NCI-H446 (cell line): ENCODE data around the gene PTPRM.
A peak's percentile ranks its signal among the peaks of the same experiment; 100 is the strongest.

Experiments
- DNase-seq, 2 experiments: peaks; one replicate each; lab custom pipeline; 2025; lab: John Stamatoyannopoulos, UW

The PTPRM gene

DNA sequence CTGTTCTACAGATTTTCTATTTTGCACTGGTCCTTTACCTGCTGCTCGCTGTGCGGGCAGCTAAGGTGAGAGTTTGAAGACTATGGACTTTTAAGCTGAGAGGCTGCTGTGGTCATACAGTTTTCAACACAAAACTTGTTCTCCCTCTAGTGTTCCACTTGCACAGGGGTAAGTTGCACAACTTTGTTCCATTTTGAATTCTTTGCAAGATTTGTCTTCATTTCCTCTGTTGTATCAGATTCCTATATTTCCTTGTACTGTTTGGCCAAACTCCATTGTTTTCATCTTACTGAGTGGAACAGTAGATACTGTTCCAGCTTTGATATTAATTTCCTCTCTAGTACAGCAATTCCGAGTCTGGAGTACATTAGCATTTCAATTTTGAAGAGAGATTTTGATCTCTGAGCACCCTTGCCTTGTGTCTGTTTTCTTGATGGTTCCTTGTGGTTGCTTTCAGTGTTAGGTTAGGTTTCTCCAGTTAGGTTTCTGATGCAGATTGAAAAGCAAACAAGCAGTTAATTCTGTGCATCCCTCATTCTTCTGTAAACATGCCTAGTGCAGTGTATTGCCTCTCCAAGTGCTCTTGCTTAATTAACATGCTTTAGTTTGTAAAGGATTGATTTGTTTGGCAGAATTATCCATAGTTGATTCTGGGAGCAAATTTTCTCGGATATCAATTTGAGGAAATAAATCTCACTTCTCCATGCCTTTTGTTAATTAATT lies 188.8 kb downstream of the PTPRM start:
- no peak for DNase-seq

DNA sequence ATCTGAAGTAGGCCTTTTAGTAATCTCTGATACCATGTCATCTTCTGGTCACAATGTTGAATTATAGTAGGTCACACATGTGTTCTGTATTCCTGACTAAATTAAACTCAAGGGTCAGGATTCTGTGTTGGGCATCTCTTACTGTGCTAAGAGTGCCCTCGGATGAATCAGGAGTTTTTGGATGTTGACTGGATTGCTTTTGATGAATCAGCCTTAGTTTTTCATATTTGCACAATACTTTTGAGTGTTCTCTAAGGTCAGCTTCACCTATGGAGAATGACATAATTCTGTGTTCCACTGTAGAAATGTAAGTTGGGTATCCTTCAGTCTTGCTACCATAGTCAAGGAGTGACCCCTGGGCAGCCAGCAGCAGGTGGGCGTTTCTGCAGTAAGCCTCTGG lies 190.1 kb downstream of the PTPRM start:
- no peak for DNase-seq

DNA sequence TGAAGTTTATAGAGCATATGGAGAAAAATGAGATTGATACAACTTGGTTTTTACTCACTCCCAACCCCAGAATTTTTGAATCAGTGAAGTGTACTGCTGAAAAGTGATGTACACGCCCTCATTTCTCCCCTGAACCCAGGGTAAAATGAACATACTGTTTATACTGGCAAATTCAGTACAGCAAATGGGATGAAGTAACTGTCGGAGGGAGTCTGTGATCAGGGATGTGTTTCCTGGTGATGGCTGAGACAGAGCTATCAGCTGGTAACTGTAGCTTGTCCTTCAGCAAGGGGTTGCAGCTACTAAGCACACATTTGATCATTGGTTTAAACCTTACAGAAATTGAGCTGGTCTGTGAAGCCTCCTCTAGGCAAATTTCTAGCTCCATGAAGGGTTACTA lies 191.6 kb downstream of the PTPRM start:
- no peak for DNase-seq

DNA sequence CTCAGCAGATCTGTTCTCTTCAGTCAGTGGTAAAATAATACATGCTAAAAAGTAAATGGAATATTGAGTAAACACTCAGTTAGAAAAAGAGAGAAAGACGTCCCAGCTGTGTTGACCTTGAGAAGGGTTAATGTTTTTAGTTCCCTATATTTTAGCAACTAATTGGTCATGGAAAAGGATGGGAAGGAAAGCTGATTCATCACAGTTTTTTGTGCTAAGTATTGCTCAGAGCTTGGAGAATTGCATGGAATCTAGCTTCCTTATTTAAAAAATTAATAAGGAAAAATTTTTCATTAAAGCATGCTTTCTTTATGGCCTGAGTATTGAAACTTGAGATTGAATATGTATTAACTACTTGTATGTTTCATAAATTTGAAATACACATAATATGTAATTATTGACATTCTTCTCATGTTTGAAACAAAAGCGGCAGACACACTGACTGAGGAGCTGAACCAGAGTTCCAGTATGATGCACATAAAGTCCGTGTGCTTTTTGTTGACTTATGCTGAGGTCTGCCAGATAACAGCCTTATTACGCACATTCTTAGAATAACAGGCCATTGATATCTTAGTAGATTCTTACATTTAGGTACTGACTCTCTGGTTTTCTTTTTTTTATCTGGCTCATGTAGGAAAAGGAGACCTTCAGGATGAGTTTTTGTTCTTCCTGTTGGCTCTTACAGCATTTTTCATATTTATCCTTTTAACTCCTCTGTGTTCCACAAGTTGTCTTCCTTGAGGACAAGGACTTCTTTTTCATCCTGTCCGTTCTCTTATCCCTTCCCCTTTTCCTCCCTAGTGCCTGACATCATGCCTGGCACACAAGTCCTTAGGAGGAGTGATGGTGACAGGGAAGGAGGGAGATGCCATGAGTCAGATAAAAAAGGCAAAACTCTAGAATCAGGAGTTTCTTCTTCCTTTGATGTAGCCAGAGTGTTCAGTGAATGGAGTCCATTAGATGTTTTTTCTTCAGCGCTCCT lies 194.1 kb downstream of the PTPRM start:
- DNase-seq = no peak

DNA sequence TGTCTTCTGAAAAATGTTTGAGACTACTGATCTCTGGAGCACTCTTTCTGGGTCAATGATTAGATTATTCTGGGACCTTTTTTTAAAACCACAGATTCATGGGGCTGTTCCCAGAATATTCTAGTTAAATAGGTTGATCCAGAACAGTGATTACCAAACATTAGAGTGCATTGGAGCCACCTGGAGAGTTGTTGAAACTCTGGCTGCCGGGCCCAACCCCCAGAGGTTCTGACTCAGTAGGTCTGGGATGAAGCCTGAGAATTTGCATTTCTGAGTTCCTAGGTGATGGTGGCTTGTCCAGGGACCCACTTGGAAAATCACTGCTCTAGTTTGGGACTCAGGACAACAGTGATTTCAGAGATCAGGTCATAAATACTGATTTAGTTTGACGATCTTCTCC lies 197.3 kb downstream of the PTPRM start:
- DNase-seq = no peak

GRCh38 chr18:7766346-7766745 lies 199.2 kb downstream of the PTPRM start:
- no peak for DNase-seq

DNA sequence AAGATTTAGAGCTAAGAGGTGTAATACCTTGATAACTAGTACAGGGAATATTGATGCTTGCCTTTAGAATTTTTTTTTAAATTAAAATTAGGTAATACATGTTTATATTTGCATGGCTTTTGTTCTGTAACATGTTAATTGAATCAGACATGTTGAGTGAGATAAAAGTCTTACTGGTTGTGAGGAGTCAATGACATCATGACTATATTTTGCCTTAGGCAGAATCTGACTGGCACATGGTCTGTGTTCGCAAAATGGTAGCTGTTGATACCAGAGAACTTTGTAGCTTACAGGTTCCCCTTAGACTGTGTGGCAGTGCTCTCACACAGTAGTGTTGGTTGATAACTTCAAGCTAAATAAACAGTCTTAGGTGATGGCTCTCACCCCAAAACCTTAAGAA lies 199.7 kb downstream of the PTPRM start:
- no peak for DNase-seq

- DNase-seq = no peak
Measured at GRCh38 chr18:7770908-7771307, 203.8 kb downstream of the PTPRM start.

DNA sequence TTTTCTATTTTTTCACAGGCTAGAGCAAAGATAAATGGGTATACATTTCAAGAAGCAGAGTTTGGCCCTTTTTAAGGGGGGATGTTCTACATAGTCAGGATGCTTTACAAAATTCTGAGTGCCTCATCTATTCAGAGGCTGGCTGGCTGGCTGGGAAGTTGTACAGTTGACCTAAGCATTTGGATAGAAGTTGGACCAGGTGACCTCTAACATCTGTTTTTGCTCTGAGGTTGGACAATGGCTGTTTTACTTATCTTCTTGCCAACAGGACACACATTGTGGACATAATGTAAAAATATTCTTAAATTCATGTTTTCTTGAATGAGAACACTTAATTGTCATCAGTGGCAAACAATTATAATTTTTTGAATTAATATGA lies 205.4 kb downstream of the PTPRM start:
- DNase-seq = no peak

- no peak for DNase-seq
Measured at GRCh38 chr18:7772951-7773350, 205.8 kb downstream of the PTPRM start.

GRCh38 chr18:7775128-7775527 lies 208.0 kb downstream of the PTPRM start:
- DNase-seq = no peak

DNA sequence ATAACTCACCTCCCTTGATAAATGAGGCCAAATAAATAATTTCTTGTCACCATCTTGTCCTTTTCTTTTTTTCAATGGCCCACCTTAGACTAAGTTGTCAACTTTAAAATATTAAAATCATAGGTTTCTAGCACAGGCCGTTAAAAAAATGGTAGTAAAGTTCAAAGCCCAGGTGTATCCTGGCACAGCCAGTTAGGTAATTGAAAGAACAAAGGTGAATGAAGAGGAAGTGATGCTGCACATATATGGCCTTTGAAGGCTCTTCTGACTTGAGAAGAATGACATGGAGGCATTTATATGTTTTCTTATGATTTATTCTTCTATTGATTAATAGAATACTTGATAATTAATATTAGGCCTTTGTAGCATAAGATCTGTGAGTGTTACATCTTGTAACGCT lies 208.7 kb downstream of the PTPRM start:
- no peak for DNase-seq

DNA sequence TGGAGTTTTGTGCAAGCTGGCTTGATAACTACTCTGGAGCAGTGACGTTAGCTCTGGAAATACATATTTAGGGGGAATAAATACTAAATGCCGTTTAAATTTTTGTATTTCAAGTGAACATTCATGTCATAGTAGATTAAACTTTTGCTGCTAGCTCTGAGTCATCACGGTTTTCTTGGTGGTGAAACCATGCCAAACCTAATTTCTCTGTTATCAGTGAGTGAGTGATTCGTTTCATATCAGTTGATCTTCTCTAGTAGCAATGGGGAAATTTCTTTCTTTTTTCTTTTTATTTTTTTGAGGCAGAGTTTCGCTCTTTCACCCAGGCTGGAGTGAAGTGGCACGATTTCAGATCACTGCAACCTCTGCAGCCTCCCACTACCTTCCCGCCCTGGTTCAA lies 211.1 kb downstream of the PTPRM start:
- no peak for DNase-seq

DNA sequence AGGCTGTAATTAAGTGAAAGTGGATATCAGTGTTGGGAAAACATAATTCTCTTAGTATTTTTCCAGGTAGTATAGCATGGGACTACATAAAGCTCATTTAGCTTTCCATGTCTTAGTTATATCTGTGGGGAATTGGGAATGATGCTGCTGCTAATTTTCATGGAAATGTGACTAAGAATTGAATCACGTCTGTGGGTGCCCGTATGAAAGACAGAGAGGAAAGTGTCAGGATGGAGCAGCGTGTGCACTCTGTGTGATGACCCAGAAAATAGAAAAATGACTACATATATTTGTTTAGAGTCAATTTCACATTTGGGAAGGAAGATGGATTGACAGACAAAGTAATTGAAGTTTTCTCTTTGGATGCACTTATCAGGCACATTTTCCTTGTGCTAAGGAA lies 212.1 kb downstream of the PTPRM start:
- DNase-seq = no peak

- DNase-seq = no peak
Measured at GRCh38 chr18:7784171-7784570, 217.1 kb downstream of the PTPRM start.

DNA sequence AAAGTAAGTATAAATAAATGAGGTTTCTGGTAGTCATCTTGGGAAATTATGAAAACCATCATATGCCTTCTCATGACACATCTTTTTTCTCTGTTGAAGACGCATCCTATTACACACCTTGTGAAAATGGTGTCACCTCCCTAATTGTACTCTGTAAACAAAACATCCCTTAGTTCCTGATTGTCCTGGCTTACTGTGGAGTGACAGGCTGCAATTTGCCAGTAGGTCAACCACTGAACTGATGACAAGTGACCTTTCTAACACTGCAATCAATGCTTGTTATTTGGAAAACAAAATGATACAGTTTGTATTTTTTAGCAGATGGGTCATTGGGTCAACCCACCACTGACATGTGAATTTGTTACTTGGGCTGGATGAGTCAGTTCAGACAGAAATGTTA lies 219.5 kb downstream of the PTPRM start:
- DNase-seq = no peak

GRCh38 chr18:7787339-7787738 lies 220.2 kb downstream of the PTPRM start:
- no peak for DNase-seq

GRCh38 chr18:7789856-7790552 lies 222.9 kb downstream of the PTPRM start:
- DNase-seq = peak in 1 of 2 experiments; percentile 5

DNA sequence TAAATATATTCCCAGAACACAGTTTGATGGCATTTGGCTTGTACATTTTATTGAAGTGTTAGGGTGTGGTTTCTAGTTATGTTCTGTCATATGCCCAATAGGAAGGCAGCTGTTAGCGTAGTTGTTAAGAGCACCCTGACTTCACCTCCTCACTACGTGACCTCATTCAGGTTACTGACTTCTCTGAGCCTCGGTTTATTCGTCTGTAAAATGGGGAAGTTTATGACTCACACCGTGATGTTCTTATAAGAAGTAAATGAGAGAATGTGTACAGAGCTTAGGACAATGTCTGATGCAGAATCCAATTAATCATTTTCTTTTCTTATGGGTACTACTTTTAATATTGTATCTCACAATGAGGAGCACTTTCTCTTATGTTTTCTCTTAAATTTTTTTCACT lies 226.0 kb downstream of the PTPRM start:
- no peak for DNase-seq

GRCh38 chr18:7803956-7804469 lies 236.9 kb downstream of the PTPRM start:
- DNase-seq = no peak

DNA sequence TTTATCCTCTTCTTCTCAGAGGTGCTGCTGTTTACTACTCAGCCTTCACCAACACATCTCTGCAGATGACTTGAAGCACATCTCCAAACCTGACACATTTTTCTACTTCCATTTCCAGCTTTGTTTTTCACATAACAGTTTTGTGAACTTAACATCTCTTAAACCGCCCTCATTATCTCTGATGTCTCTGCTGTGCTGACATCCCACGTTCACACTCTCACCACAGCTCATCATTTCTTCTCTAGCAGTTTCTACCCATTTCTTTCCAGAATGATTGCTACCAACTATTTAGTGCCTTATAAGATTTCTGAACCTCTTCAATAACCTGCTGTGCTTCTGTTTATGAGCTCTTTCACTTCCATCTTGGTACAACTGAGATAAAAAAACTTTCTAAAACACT lies 238.0 kb downstream of the PTPRM start:
- DNase-seq = no peak

GRCh38 chr18:7805880-7806279 lies 238.8 kb downstream of the PTPRM start:
- DNase-seq = no peak
